ENCODE data around the gene PTPRK. TPM values are rescaled to one million over a fixed set of nuclear protein-coding genes. Genes with fewer than 3 reads are reported as not detected.

The PTPRK gene
- total and polyA plus RNA-seq, 2 of the 8 experiments (the other 6 are each of a cell fraction or from before 2014, with no cell fraction given), result 11.4 to 47.3 TPM

DNA sequence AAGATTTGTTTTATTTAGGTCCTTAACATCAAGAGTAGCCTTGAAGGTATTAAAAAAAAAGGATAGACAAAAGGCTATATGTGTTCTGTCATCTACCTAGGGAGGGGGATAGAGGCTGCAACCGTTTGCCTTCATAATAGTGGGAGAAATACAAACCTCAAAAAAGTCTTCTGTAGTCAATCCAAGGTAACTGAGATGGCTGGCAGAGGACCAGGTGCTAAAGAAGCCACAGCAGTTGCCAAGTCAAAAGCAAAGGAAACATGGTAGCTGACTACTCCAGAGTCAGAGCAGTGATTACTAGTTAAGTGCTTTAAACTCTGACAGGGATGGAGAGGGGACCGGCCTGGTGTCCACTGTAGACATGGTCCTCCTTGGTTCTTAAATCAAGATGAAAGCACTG lies 249.4 kb downstream of the PTPRK start:
- Histone ChIP-seq H2BK20ac (ENCODE audit: low read length) (no peak overlapping the region), H3K23ac (ENCODE audit: insufficient read length) (no peak overlapping the region), H3K9me3 (ENCODE audit: insufficient read depth in 2 of 2, low read depth in 1 of 2, low read length in 1 of 2) (no peaks in the 10 kb centered on the region), H3K4ac (replicated peaks; ENCODE audit: insufficient read length, low read depth, low read length) (no peak overlapping the region), H3K56ac (replicated peaks; ENCODE audit: insufficient read length, low read depth, low read length) (no peak overlapping the region), H4K5ac (ENCODE audit: insufficient read length, low read depth, low read length) (no peak overlapping the region), H3K18ac (ENCODE audit: extremely low read depth, low read length) (no peak overlapping the region), H3K4me2 (ENCODE audit: insufficient read depth in 1 of 2, low read depth in 2 of 2, low read length in 2 of 2) (no peak overlapping the region), H3K36me3 (ENCODE audit: control insufficient read depth in 2 of 4, insufficient read depth in 4 of 4, low read length in 3 of 4) (no peaks in the 10 kb centered on the region), H3K23me2 (ENCODE audit: low read depth, low read length) (no peaks in the 10 kb centered on the region), H3K4me3 (ENCODE audit: extremely low read depth in 1 of 4, insufficient read depth in 2 of 4, low read depth in 3 of 4, low read length in 4 of 4) (no peak overlapping the region), H2BK12ac (ENCODE audit: low read depth, low read length) (no peak overlapping the region), H4K8ac (ENCODE audit: extremely low read depth, insufficient read depth, low read length) (no peak overlapping the region), H2AFZ (ENCODE audit: low read length) (no peak overlapping the region), H3K79me1 (ENCODE audit: low read depth, low read length) (no peaks in the 10 kb centered on the region), H2BK5ac (ENCODE audit: low read depth, low read length) (no peak overlapping the region), H4K91ac (replicated peaks; ENCODE audit: insufficient read length, low read length) (no peak overlapping the region), H3K27ac (ENCODE audit: low read depth, low read length) (no peak overlapping the region), H2AK5ac (ENCODE audit: low read depth, low read length) (no peak overlapping the region), H3K14ac (ENCODE audit: insufficient read length) (no peak overlapping the region), H4K20me1 (replicated peaks in 1 of 2; ENCODE audit: control insufficient read depth in 1 of 2, insufficient read depth in 2 of 2, low read length in 2 of 2) (no peaks in the 10 kb centered on the region), H3K79me2 (ENCODE audit: control insufficient read depth in 1 of 2, insufficient read depth in 2 of 2, low read length in 2 of 2) (peaks cover 0 to 8% of the 10 kb centered on the region in 2 experiments; a peak in 1 of 4 replicates), H3K27me3 (replicated peaks in 1 of 4; ENCODE audit: control insufficient read depth in 3 of 4, extremely low read depth in 1 of 4, insufficient read depth in 3 of 4, low read length in 3 of 4) (no peaks in the 10 kb centered on the region), H2BK15ac (ENCODE audit: low read length) (no peak overlapping the region), H2BK120ac (replicated peaks; ENCODE audit: low read depth, low read length) (no peak overlapping the region), H3K4me1 (replicated peaks in 1 of 4; ENCODE audit: control insufficient read depth in 3 of 4, insufficient read depth in 4 of 4, low read length in 3 of 4) (no peaks in the 10 kb centered on the region), H3K9ac (replicated peaks in 1 of 4; ENCODE audit: extremely low read depth in 1 of 4, low read depth in 3 of 4, low read length in 3 of 4) (no peak overlapping the region)
- DNase-seq (ENCODE audit: low read depth in 1 of 2, low spot score in 2 of 2), result no peak
- whole genome bisulfite sequencing, 2 experiments (ENCODE audit: extremely low coverage in 1 of 2, insufficient coverage in 1 of 2, insufficient read length in 1 of 2, insufficient replicate concordance in 2 of 2, low coverage in 1 of 2, low lambda C conversion rate in 2 of 2, missing lambda C conversion rate in 1 of 2), result 95% methylated on average over 2 of the region's 2 CpGs; no CpG with 5 or more reads in 1 of the 2 experiments
- FAIRE-seq, result no peak
- CTCF ChIA-PET (ENCODE audit: partially characterized antibody), result no interaction called here
- POLR2A ChIA-PET (ENCODE audit: partially characterized antibody), result interaction anchor here (0.6 to 1.2 kb wide), 3 partner anchors 9 to 1803 kb away, joined by 3 to 5 read pairs (median 3); no protein-coding TSS in a partner anchor
- TF ChIP-seq POLR2AphosphoS5 (IDR thresholded peaks at IDR 0.05; ENCODE audit: low read depth, low read length), result no peak
- TF ChIP-seq SRF (IDR thresholded peaks at IDR 0.05; ENCODE audit: low read depth, low read length), result no peak
- TF ChIP-seq TAF7 (optimal IDR thresholded peaks at IDR 0.05; ENCODE audit: borderline replicate concordance, low read depth, low read length), result no peak
- no peak for TF ChIP-seq JUND (IDR thresholded peaks at IDR 0.05; ENCODE audit: low read length)
- TF ChIP-seq CREB1 (IDR thresholded peaks at IDR 0.05), result no peak
- no peak for TF ChIP-seq SP4 (IDR thresholded peaks at IDR 0.05; ENCODE audit: low read length)
- no peak for TF ChIP-seq GABPA (IDR thresholded peaks at IDR 0.05; ENCODE audit: borderline replicate concordance, insufficient read depth, low read length)
- TF ChIP-seq, protein P1, sequence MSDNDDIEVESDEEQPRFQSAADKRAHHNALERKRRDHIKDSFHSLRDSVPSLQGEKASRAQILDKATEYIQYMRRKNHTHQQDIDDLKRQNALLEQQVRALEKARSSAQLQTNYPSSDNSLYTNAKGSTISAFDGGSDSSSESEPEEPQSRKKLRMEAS (IDR thresholded peaks at IDR 0.05), result no peak
